ENCODE results near the gene C22orf39.

DNA sequence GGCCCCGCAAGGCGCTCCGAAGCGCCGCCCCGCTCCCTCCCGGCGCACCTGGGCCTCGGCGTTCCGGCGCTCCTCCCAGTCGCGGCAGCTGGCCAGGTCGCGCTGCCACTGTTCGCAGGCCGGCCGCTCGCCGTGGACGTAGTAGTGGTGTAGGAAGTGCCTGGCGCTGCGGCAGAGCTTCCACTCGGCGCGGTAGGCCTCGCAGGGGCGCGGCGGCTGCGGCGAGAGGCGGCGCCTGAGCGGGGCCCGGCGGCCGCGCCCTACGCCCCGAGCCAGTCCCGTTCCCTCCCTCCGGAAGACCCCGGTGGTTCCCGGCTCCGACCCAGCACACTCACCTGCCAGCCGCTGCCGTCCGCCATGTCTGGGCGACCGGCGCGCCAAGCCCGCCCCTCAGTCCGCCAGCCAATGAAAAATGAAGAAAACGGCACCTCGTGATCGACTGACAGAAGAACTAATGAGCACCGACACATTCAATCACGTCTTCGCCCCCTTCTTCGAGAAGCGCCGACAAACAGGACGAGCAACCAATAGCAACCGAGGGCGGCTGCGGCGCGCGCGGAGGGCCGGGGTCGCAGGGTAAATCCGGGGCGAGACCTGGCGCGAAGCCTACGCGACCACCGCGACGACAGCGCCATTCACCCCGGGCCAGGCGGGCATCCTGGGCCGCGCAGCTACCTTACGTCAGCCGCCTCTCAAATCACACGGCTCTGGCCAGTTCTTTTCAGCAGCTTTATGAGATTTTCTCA is at the start of gene C22orf39:
- TF ChIP-seq POLR2A (IDR thresholded peaks at IDR 0.05; ENCODE audit: low read depth, low read length) = peak; percentile 78; the same call in 1 of the 2 replicates
- TF ChIP-seq POLR2AphosphoS5 (IDR thresholded peaks at IDR 0.05; ENCODE audit: low read depth, low read length) = no peak
- TF ChIP-seq TAF1 (IDR thresholded peaks at IDR 0.05; ENCODE audit: borderline replicate concordance, low read depth, low read length) = peak; percentile 83

Data from GM12892 (cell line).